Limb (tissue), 2 donors: Measurements from ENCODE around the gene RRAGD.
"Not testable (repeated sequence)": the region's sequence is repeated elsewhere in the genome, so short reads cannot be mapped to it uniquely, and the experiment has no call there.

Experiments used
- DNase-seq, 2 donors: peaks; one replicate each; pipeline ENCODE4 v3.0.0-alpha.2; 2016; ENCODE audit errors: extremely low spot score in 2 of 2

Gene RRAGD

GRCh38 chr6:89411145-89412070 lies 665 bp downstream of the RRAGD start:
- DNase-seq = peak in 1 of 2 donors; percentile 74

- DNase-seq = no peak
Observed at GRCh38 chr6:89410788-89411144, 1.3 kb downstream of the RRAGD start.

- no peak for DNase-seq
Observed at GRCh38 chr6:89410231-89410761, 1.8 kb downstream of the RRAGD start.

GRCh38 chr6:89409461-89410035 lies 2.5 kb downstream of the RRAGD start:
- DNase-seq = no peak

GRCh38 chr6:89406141-89406540 lies 5.9 kb downstream of the RRAGD start:
- DNase-seq = no peak

DNA sequence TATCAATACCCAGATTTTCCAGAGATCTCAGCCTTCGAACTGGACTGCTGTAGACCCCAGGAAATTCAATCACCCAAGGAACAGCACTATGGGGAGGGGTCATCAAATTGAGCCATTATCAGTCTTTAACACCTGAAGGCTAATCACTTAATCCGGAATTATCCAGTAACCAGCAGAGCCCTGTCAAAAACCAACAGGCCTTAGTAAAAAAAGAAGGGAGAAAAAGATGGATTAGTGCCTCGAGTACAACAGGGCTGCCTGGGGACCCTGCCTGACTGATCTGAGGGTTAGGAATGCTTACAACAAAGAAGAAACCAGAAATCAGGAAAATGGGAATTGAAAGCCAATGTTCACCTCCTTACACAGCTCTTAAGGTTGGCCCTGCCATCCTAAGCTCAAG lies 7.6 kb downstream of the RRAGD start:
- no peak for DNase-seq

GRCh38 chr6:89402776-89403175 lies 9.3 kb downstream of the RRAGD start:
- no peak for DNase-seq

DNA sequence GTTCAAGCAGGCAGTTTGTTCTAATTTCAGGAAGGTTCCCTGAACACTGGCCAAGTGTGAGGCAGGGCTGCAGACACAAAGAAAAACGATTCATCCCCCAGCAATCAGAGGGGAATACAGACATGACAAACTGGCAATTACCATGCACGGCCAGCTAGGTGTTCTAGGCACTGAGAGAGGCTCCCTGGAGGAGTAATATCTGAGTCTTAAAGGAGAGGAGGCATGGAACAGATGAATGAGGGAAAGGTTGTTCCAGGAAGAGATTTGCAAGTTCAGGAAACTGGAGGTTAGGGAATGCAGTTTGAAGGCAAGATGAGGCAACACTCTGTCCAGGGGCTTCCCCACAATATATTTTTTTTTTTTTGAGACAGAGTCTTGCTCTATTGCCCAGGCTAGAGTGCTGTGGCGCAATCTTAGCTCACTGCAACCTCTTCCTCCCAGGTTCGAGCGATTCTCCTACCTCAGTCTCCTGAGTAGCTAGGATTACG lies 11.1 kb downstream of the RRAGD start:
- DNase-seq = no peak

DNA sequence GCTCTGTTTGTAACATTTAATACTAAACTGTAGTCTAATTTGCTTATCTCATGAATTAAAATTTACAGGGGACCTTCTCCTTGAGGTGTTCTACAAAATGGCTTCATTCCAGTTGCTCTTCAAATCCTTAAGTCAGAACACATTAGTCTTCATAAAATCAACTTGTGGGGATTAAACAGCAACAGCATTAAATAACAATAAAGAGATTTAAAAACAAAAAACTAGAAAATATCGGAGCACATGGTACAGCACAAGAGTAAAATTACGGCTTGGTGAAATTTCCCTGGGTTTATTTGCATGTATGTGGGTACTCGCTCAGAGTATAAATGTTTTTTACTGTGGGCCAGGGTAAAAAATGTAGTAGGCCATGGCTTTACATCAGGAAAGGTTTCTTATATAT lies 12.0 kb downstream of the RRAGD start:
- no peak for DNase-seq

- DNase-seq = no peak
Observed at GRCh38 chr6:89398762-89399525, 13.1 kb downstream of the RRAGD start.

GRCh38 chr6:89397884-89398283 lies 14.2 kb downstream of the RRAGD start:
- DNase-seq = not testable (repeated sequence)

DNA sequence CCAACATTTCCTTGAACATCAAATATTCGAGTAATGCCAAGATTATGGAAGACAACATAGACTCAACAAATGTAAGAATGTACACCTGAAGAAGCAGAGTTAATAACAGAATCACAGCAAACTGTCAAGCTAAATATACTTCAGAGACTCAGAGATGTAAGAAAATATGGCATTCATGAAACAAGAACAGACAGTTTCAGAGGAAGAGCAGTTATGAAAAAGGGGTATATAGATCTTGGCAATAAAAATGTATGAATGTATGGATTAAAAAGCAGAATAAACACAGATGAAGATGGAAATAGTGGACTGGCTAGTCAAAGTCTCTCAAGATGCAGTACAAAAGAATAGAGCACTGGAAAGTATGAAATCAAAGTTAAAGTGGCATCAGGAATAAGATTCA lies 18.4 kb downstream of the RRAGD start:
- DNase-seq = no peak

DNA sequence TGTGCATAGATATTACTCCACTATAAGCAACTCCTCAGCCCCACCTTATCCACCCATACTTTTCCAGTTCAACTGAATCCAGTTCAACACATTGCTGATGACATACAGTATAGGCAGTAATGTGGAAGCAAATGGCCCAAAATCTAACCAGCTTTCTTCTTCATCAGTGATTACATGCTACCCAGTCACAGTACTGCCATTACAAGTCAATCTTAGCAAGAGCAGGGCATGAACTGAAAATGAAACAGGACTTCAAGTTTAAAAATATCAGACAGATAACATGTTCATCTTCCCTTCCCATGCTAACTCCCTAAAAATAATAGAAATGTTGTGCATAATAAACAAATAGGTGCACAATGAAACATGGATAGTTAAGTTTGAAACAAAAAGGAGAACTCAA lies 19.2 kb downstream of the RRAGD start:
- DNase-seq = no peak

GRCh38 chr6:89388846-89389245 lies 23.2 kb downstream of the RRAGD start:
- no peak for DNase-seq

- DNase-seq = no peak
Observed at GRCh38 chr6:89387516-89388201, 24.4 kb downstream of the RRAGD start.

- no peak for DNase-seq
Observed at GRCh38 chr6:89386917-89387491, 25.1 kb downstream of the RRAGD start.

DNA sequence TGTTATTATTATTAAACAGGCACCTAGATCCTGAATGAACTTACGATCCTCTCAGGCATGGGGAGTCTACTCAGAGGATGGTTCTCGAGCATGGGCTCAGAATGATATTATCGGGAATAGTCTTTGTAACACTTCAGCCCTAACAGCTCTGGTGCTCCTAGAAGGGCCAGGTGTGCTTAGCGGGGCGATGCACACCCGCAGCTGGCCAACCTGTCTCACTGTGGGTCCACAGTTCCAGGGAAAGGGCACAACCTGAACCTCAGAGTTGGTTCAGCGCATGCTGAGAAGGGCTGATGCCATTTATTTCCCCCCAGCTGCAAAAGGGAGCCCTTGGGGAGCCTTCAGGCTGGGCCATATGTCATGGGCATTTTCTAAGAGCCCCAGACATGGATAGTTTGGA lies 26.2 kb downstream of the RRAGD start:
- DNase-seq = no peak

GRCh38 chr6:89385156-89385667 lies 26.9 kb downstream of the RRAGD start:
- DNase-seq = peak; percentile 24 to 40

DNA sequence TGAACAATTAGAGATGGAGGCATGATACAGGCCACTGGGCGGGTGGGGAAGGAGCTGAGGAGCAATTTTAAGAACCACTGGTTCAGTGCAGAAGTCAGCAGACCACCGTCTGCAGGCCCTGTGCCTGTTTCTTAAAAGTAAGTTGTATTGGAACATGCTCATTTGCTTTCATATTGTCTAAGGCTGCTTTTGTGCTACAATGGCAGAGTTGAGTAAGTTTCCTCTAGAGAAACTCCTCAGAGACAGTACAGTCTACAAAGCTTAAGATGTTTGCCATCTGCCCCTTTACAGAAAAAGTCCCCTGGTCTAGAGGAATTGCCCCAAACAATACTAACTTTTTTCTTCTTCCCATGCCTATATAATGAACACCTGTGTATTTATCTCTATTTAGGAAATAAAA lies 31.0 kb downstream of the RRAGD start:
- no peak for DNase-seq

GRCh38 chr6:89379281-89379680 lies 32.8 kb downstream of the RRAGD start:
- DNase-seq = no peak

GRCh38 chr6:89378628-89379027 lies 33.4 kb downstream of the RRAGD start:
- no peak for DNase-seq
